GM15510 (cell line): Measurements from ENCODE around the gene PSMF1.

Experiments used
- POLR2A ChIP-seq: IDR thresholded peaks from 3 replicates; pipeline ENCODE4 v1.6.1; 2011; ENCODE audit warnings: borderline replicate concordance; ENCODE audit not compliant: insufficient read length; ENCODE audit errors: extremely low read depth

PSMF1 gene

GRCh38 chr20:1196634-1197033 is 78.2 kb downstream of the PSMF1 start:
- TF ChIP-seq POLR2A, result no peak

GRCh38 chr20:1197801-1198200 is 79.4 kb downstream of the PSMF1 start:
- no peak for TF ChIP-seq POLR2A

- TF ChIP-seq POLR2A, result no peak
Observed at GRCh38 chr20:1198751-1199150, 80.3 kb downstream of the PSMF1 start.

GRCh38 chr20:1199212-1199873 is 80.9 kb downstream of the PSMF1 start:
- TF ChIP-seq POLR2A, result no peak

- no peak for TF ChIP-seq POLR2A
Observed at GRCh38 chr20:1199964-1200363, 81.6 kb downstream of the PSMF1 start.

DNA sequence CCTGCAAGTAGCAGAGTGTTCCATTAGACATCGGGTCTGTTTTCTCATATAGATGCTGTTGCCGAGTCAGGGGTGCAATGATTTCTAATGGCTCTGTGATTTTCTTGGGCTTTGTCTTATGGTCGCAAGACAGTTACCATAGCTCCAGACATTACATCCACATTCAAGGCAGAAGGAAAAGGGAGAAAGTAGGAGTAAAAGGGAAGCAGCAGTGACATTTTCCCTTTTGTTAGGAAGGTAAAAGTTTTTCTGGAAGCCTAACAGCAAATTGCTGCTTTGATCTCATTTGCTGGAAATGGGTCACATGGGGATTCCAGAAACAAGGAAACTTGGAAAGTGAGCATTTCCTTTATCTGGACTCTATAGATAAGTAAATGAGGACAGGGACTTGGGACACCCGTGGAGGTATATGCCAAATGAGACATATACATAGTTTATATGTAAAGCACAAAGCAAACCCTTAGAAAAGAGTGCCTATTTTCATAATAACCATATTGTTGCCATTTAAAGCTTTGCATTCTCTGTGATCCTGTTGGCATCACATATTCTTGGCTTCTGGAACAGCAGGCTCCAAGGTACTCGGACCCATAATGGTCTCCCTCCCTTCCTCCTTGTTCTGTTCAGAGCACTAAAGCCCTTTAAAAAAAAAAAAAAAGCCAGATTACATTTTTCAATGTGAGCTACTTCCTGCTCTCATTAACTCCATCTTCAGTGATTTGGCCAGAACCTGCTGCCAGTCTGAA is 84.5 kb downstream of the PSMF1 start, which contains the start of gene C20orf202:
Gene C20orf202 (plus strand): TSS at position 693 of the 743 bp plus-strand sequence. CDS start 132 bp downstream, outside the sequence.
- no peak for TF ChIP-seq POLR2A

- TF ChIP-seq POLR2A, result no peak
Observed at GRCh38 chr20:1203630-1204029, 85.2 kb downstream of the PSMF1 start.

GRCh38 chr20:1204113-1204512 is 85.7 kb downstream of the PSMF1 start:
- no peak for TF ChIP-seq POLR2A

GRCh38 chr20:1204576-1204975 is 86.2 kb downstream of the PSMF1 start:
- no peak for TF ChIP-seq POLR2A

DNA sequence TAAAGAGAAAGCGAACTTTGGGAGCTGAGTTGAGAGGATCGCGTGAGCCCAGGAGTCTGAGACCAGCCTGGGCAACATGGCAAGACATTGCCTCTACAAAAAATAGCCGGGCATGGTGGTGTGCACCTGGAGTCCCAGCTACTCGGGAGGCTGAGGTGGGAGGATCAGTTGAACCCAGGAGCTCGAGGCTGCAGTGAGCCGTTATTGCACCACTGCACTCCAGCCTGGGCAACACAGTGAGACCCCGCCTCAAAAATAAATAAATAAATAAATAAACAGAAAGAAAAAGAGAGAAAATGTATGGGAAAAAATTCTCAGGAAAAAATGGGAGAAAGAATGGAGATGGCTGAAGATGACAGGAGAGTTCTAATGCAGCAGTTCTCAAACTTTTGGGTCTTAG is 87.4 kb downstream of the PSMF1 start:
- no peak for TF ChIP-seq POLR2A

DNA sequence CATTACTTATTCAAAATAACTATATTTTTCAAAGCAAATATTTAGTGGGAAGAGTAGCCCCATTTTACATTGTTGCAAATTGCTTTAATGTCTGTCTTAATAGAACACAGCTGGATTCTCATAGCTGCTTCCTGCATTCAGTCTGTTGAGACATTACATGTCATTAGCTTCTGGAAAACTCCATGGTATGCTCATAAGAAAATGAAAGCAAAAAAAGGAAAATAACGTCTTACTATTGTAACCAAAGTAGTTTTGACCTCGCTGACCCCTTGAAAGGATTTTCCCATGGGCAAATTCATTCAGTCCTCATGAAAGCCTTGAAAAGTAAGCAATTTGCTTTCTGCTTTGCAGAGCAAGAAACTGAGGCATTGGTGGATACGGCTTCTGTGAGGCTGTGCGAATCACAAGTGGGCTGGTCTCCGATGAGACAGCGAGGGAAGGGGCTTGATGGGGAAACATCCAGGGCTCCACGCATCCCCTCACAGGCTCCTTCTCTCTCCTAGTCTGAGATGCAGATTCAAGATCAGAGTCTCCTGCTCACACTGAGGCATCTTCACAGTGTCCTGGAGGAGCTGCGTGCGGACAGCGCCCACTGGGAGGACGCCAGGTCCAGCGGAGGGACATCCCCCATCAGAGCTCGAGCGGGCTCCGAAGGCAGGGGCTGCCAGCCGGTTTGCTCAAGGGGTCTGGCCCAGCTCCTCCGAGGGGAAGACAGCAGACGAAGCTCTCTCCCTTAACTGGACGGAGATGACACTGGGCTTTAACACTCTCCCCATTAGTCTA is 88.2 kb downstream of the PSMF1 start:
- no peak for TF ChIP-seq POLR2A

GRCh38 chr20:1207293-1207878 is 89.0 kb downstream of the PSMF1 start:
- no peak for TF ChIP-seq POLR2A

GRCh38 chr20:1209447-1210387 is 91.3 kb downstream of the PSMF1 start:
- TF ChIP-seq POLR2A, result no peak

DNA sequence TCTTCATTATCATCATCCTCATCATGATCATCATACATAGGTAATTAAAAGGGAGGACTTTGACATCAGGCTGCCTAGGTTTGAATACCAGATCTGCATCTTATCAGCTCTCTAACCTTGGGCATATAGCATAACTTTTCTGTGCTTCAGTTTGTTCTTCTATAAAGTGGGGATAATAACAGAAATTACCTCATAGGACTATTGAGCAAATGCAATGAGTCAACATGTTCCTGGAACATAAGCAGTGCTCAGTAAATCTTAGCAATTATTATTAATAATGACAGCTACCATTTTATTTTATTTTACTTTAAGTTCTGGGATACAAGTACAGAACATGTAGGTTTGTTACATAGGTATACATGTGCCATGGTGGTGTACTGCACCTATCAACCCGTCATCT is 92.1 kb downstream of the PSMF1 start:
- no peak for TF ChIP-seq POLR2A

DNA sequence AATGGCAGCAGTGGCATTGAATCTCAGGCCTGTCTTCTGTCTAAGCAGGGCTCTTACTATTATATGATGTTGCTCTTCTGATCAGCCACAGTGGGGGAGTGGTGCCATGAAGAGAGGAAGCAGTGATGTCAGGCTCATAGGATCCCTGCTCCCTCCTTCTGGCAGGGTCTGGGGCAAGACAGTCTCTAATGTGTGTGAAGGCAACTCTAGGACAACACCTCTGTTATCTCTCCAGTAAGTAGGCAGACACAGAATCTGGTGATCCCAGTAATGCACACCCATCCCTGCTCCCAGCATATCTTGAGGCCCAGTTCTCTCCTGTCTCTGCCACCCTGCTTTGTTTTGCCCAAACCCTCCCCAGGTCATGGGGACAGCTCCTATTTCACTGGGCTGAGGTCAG is 93.6 kb downstream of the PSMF1 start:
- no peak for TF ChIP-seq POLR2A
